MCF 10A (cell line): ENCODE results near the gene NCEH1. TPM values are rescaled to one million over a fixed set of nuclear protein-coding genes. Genes with fewer than 3 reads are reported as not detected.
"Not testable (repeated sequence)": the region's sequence is repeated elsewhere in the genome, so short reads cannot be mapped to it uniquely, and the experiment has no call there.

Experiments
- Bru-seq: library from RNA; stranded (reverse); fragments of 400-500 nt; gene quantifications from one replicate; lab custom pipeline; 2021; lab: Mats Ljungman, UMichigan
- BruChase-seq, 2 experiments: library from RNA; stranded (reverse); fragments of 400-500 nt; gene quantifications; one replicate each; lab custom pipeline; 2021; lab: Mats Ljungman, UMichigan
- BruUV-seq: library from RNA; stranded (reverse); fragments of 400-500 nt; replicated peaks from 2 replicates; lab custom pipeline; 2021; lab: Mats Ljungman, UMichigan
- CTCF ChIA-PET: fragments of 300-600 bp; sonication (Branson Sonifier 250); formaldehyde crosslinking; extraction: SDS; loops from one replicate; lab custom pipeline; 2021; ENCODE audit warnings: antibody characterized with exemption, inconsistent platforms; lab: Yijun Ruan, JAX
- POLR2A ChIA-PET: fragments of 300-600, 350-650 bp; sonication (Branson Sonifier 250); formaldehyde crosslinking; extraction: SDS; loops from one replicate; lab custom pipeline; 2020; ENCODE audit warnings: antibody characterized with exemption, inconsistent platforms; lab: Yijun Ruan, JAX
- DNase-seq: peaks from one replicate; pipeline ENCODE4 v3.0.0-alpha.2; 2018; ENCODE audit not compliant: unreplicated experiment
- H3K27ac Mint-ChIP-seq: one replicate; pipeline ENCODE4 v1.8.0; 2022; ENCODE audit warnings: mild to moderate bottlenecking, low read depth, mixed read lengths; ENCODE audit not compliant: unreplicated experiment
- H3K27me3 Mint-ChIP-seq: one replicate; pipeline ENCODE4 v1.8.0; 2022; ENCODE audit warnings: mixed read lengths; ENCODE audit not compliant: insufficient read depth, unreplicated experiment
- H3K36me3 Mint-ChIP-seq: one replicate; pipeline ENCODE4 v1.8.0; 2022; ENCODE audit warnings: mild to moderate bottlenecking, moderate library complexity, mixed read lengths; ENCODE audit not compliant: insufficient read depth, unreplicated experiment
- H3K4me1 Mint-ChIP-seq: one replicate; pipeline ENCODE4 v1.8.0; 2022; ENCODE audit warnings: mixed read lengths; ENCODE audit not compliant: insufficient read depth, unreplicated experiment
- H3K4me3 Mint-ChIP-seq: one replicate; pipeline ENCODE4 v1.8.0; 2022; ENCODE audit warnings: mild to moderate bottlenecking, moderate library complexity, mixed read lengths; ENCODE audit not compliant: unreplicated experiment
- H3K9me3 Mint-ChIP-seq: one replicate; pipeline ENCODE4 v1.8.0; 2022; ENCODE audit warnings: mixed read lengths; ENCODE audit not compliant: unreplicated experiment
- CTCF ChIP-seq: fragments of 200-600 bp; IDR thresholded peaks from one replicate; pipeline ENCODE4 v1.8.0; 2022; ENCODE audit warnings: antibody characterized with exemption, mild to moderate bottlenecking; ENCODE audit not compliant: unreplicated experiment
- intact Hi-C: fragments of 100-400 bp; cut with micrococcal nuclease; formaldehyde crosslinking; loops from 2 replicates; pipeline ENCODE4 v1.14.1; 2022
- long read RNA-seq: library from polyadenylated mRNA; stranded (forward); transcript quantifications from one replicate; pipeline ENCODE4 v2.0.0, GENCODE V29; 2022
- total RNA-seq: library from RNA; stranded (reverse); gene quantifications from 2 replicates; pipeline ENCODE4 v1.2.3, GENCODE V29; 2022

NCEH1 gene
- total RNA-seq (27.8 and 28.8 TPM in 2 replicates), Bru-seq, nascent RNA (percentile 72 among the genes with signal in this experiment), BruChase-seq, experiment 1, labeled RNA remaining after a 6-hour chase (percentile 76 among the genes with signal in this experiment), BruChase-seq, experiment 2, labeled RNA remaining after a 2-hour chase (percentile 67 among the genes with signal in this experiment)
- long read RNA-seq, full-length matches to known transcripts: 109 of 123 reads
- long read RNA-seq, partial matches to known transcripts: 1 of 123 reads
- long read RNA-seq, other reads (novel, unspliced or antisense): 13 of 123 reads

DNA sequence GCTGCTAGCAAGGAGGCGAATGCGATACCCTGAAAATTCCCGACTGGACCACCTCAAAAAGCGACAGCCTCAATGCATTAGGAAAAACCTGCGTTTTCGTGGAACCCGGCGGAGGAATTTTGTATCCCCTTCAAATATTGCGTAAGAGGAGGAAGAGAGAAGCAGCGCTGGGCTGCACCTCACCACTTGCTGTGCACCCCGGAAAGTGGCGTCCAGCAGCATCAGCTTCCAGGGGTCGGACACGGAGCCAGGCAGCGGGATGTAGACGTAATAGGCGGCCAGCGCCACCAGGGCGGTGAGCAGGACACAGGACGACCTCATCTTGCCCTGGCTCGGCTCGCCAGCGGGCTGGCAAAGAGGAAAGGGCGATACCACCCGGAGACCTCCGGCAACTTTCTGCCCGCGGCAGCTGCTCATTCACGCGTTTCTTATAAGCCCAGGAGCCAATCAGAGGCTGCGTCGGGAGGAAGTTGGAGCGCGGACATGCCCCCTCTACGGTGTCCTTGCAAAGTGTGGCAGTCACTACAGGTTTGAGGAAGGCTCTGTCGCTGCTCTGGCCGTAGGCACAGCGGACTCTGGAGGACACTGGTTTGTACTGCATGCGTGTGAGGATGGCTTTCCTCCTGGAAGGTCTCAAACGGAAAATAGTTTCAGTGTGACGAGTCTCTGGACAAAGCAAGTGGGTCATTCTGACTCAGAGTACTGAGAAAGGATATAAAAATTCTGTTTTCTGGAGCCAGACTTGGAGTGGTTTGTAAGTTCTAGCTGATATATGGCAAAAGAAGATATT lies at the start of gene NCEH1:
Gene NCEH1, minus strand, starts transcription at position 404 of the 790 bp plus-strand sequence. Its CDS starts 83 bp downstream, at position 321.
- intact Hi-C loops: loop anchor here (1.0 kb wide), 3 partner anchors 31 to 39 kb away; partner anchors contain the start of gene ECT2
- DNase-seq: peak; percentile 97
- ChIA-PET CTCF (interaction anchor here (0.6 to 10.5 kb wide), 26 partner anchors 9 to 717 kb away, joined by 3 to 212 read pairs (median 4); partner anchors contain the start of gene ECT2), POLR2A (interaction anchor here (0.7 to 5.8 kb wide), 18 partner anchors 11 to 197 kb away, joined by 3 to 89 read pairs (median 4); partner anchors contain the start of gene ECT2)
- H3K27ac Mint-ChIP-seq: peak within 1 kb of the TSS; percentile 84
- H3K27me3 Mint-ChIP-seq: no peaks in the 10 kb centered on the region
- peaks cover 8% of the 10 kb centered on the region for H3K4me1 Mint-ChIP-seq
- peak; percentile 74 for TF ChIP-seq CTCF
- peaks cover 5% of the 10 kb centered on the region for H3K36me3 Mint-ChIP-seq
- peak within 1 kb of the TSS; percentile 94 for H3K4me3 Mint-ChIP-seq
- TSS peak; percentile 76 for BruUV-seq
- H3K9me3 Mint-ChIP-seq: no peaks in the 10 kb centered on the region

- CTCF ChIA-PET: not testable (repeated sequence)
Observed at GRCh38 chr3:172760416-172760815, 49.5 kb upstream of the NCEH1 start.

DNA sequence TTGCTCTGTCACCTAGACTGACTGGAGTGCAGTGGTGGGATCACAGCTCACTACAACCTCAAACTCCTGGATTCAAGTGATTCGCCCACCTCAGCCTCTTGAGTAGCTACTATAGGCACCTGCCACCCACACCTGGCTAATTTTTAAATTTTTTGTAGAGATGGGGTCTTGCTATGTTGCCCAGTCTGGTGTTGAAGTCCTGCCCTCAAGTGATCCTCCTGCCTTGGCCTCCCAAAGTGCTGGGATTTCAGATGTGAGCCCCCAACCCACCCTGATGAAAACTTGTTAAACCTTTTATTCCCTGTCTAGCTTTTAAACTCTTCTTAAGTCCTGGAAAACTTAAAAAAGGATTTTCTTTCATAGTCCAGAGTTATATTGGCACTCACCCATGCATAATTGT lies 42.3 kb upstream of the NCEH1 start:
- CTCF ChIA-PET: interaction anchor here (0.8 to 6.5 kb wide), 4 partner anchors 70 to 159 kb away, joined by 3 to 77 read pairs (median 4); no protein-coding TSS in a partner anchor
- no peaks in the 10 kb centered on the region for H3K9me3 Mint-ChIP-seq
- H3K36me3 Mint-ChIP-seq: peaks cover 21% of the 10 kb centered on the region
- POLR2A ChIA-PET: interaction anchor here (2.1 to 6.4 kb wide), 3 partner anchors 43 to 82 kb away, joined by 8 to 89 read pairs (median 57); partner anchors contain the start of gene NCEH1
- H3K27me3 Mint-ChIP-seq: no peaks in the 10 kb centered on the region
- TF ChIP-seq CTCF: no peak
- intact Hi-C loops: no loop called here
- H3K4me3 Mint-ChIP-seq: no peak overlapping the region
- H3K4me1 Mint-ChIP-seq: peaks cover 43% of the 10 kb centered on the region
- DNase-seq: no peak
- BruUV-seq: no TSS peak
- H3K27ac Mint-ChIP-seq: peak overlapping the region; percentile 63

More at GRCh38 chr3:172760416-172760815, 49.5 kb upstream of the NCEH1 start:
- H3K9me3 Mint-ChIP-seq, intact Hi-C loops, H3K4me1 Mint-ChIP-seq, H3K4me3 Mint-ChIP-seq, BruUV-seq, H3K27me3 Mint-ChIP-seq: not testable (repeated sequence)
- DNase-seq: peak; percentile 31
- H3K36me3 Mint-ChIP-seq: peaks cover 73% of the 10 kb centered on the region
- POLR2A ChIA-PET: interaction anchor here (0.6 to 1.6 kb wide), 2 partner anchors 10 to 1331 kb away, joined by 3 to 5 read pairs; partner anchors contain the start of gene ECT2
- peak overlapping the region; percentile 71 for H3K27ac Mint-ChIP-seq

DNA sequence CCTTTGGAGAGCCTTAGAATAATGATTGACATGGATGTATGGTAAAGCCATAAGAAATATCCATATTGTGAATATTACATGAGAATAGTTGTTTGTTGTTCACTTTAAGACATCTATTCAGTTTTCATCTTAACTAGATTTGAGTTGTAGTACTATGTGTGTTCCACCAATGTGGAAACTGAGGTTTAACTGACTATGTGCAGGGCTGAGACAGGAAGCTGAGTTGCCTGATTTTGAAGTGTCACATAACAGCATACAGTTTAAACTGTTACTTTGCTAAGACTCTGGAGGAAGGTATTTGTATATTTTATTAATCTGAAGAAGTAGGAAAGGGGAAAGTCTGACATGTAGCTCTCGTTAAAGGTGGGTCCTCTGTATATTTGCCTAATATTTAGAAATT lies 41.8 kb upstream of the NCEH1 start:
- H3K27ac Mint-ChIP-seq: peak overlapping the region; percentile 63
- no TSS peak for BruUV-seq
- TF ChIP-seq CTCF: no peak
- intact Hi-C loops: no loop called here
- H3K4me3 Mint-ChIP-seq: peak overlapping the region; percentile 7
- DNase-seq: no peak
- ChIA-PET POLR2A (interaction anchor here (0.7 to 6.4 kb wide), 4 partner anchors 43 to 137 kb away, joined by 3 to 89 read pairs (median 32); partner anchors contain the start of gene NCEH1), CTCF (interaction anchor here (0.8 to 6.5 kb wide), 3 partner anchors 70 to 79 kb away, joined by 3 to 77 read pairs (median 4); no protein-coding TSS in a partner anchor)
- H3K9me3 Mint-ChIP-seq: no peaks in the 10 kb centered on the region
- H3K27me3 Mint-ChIP-seq: no peaks in the 10 kb centered on the region
- peaks cover 16% of the 10 kb centered on the region for H3K36me3 Mint-ChIP-seq
- H3K4me1 Mint-ChIP-seq: peaks cover 43% of the 10 kb centered on the region
